Motor neuron (in vitro differentiated cells): Measurements from ENCODE around the gene HAVCR2. TPM values are rescaled to one million over a fixed set of nuclear protein-coding genes. Genes with fewer than 3 reads are reported as not detected.
A peak's percentile ranks its signal among the peaks of the same experiment; 100 is the strongest.
"Not testable (repeated sequence)": the region's sequence is repeated elsewhere in the genome, so short reads cannot be mapped to it uniquely, and the experiment has no call there.

Experiments
- ATAC-seq, 8 experiments: fragments of 200-7000 bp; cut with Tn5 transposase; replicated peaks in 6 of 8; 2 replicates each; pipeline ENCODE4 v1.8.0; 2021; ENCODE audit warnings: mild to moderate bottlenecking in 8 of 8, moderate library complexity in 8 of 8
- H3K27ac ChIP-seq, 2 donors: fragments of 250-450 bp; sonication (Bioruptor Pico); 2 replicates each; pipeline ENCODE4 v1.9.0; 2021; ENCODE audit warnings: antibody characterized with exemption in 2 of 2, mild to moderate bottlenecking in 2 of 2, moderate library complexity in 1 of 2
- H3K4me1 ChIP-seq, 2 donors: fragments of 250-450 bp; sonication (Bioruptor Pico); replicated peaks in 1 of 2; 2 replicates each; pipeline ENCODE4 v1.6.1; 2021; ENCODE audit warnings: antibody characterized with exemption in 2 of 2, mild to moderate bottlenecking in 2 of 2, moderate library complexity in 1 of 2
- H3K4me3 ChIP-seq, 5 donors: fragments of 250-450 bp; sonication (Bioruptor Pico); 2 replicates each; pipeline ENCODE4 v1.9.0; 2021; ENCODE audit warnings: antibody characterized with exemption in 5 of 5, mild to moderate bottlenecking in 5 of 5, moderate library complexity in 4 of 5
- WGBS, 10 experiments: fragments of 450-650 bp; shearing (Covaris generic); methylation state at CpG; one replicate each; pipeline ENCODE4 v1.0.0; 2022; 5-methylcytosine and 5-hydroxymethylcytosine counted together
- in situ Hi-C, 9 experiments: fragments of 400-800 bp; cut with MboI; loops; one replicate each; pipeline ENCODE4 v1.15.0; 2021; ENCODE audit warnings: low sequenced_read_pairs in 9 of 9, low pct_unique_long_range_greater_than_20kb in 2 of 9; ENCODE audit not compliant: unreplicated experiment in 9 of 9
- total RNA-seq, 8 experiments: library from RNA; unstranded; fragments of 300-600 nt; gene quantifications; 2 replicates each; pipeline versions ENCODE4 v1.2.3 to v1.2.4, GENCODE V29; 2022

The HAVCR2 gene
- total RNA-seq, 8 experiments from 2014 or later: 0.10 to 1.3 (median 0.25) TPM; not detected in 1

DNA sequence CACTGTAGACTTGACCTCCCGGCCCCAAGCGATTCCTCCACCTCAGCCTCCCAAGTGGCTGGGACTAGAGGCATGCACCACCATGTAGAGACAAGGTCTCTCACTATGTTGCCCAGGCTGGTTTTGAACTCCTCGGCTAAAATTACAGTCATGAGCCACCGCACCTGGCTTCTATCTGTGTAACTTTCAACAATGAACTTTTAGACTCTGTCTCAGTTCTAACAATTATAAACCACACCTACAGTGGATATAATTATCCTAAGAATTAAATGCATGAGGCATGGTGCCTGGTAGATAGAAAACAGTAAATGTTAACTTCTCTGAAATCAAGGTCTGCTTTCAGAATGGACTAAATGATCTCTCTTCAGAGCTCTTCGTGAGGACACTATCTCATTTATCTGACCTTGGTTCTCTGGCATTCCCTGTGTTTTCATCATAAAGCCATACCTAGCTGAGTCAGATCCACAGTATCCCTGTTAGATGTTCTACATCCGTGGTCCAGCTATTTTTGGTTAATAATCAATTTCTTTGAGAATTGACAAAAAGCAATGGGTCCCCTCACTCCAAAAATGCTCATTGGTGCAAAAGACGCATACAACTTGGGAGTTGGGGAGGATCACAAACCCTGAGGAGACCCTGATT, 57.1 kb downstream of the HAVCR2 start:
- H3K4me3 ChIP-seq: no peak overlapping the region
- in situ Hi-C loops: no loop called here
- H3K27ac ChIP-seq: no peak overlapping the region
- H3K4me1 ChIP-seq: no peaks in the 10 kb centered on the region
- ATAC-seq: no peak
- WGBS, 10 experiments: 40 to 100% (median 82%) methylated on average over 2 to 7 of the region's 7 CpGs; no CpG with 5 or more reads in 1 of the 10 experiments

DNA sequence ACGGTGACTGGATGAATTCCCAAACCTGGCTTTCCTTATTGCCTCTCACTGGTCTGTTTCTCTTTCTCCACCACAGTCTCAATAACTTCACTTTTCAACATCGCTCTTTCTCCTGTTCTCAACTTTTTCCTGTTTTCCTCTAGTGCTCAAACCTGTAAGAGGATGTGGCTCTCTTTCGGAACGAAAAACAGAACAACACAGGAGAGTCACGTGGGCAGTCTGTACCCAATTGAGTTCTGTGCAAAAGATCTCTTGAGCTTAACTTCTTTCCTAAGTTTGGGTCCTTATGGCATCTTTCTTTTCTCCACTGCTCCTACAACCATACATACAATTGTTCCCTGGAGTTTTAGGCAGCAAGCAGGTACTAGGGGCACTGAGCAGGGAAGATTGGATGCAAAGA, 58.8 kb downstream of the HAVCR2 start:
- Histone ChIP-seq H3K27ac (no peak overlapping the region), H3K4me3 (no peak overlapping the region), H3K4me1 (no peaks in the 10 kb centered on the region)
- no peak for ATAC-seq
- in situ Hi-C loops: no loop called here
- WGBS, 10 experiments: 8 to 96% (median 82%) methylated on average over 4 to 5 of the region's 5 CpGs; no CpG with 5 or more reads in 1 of the 10 experiments

DNA sequence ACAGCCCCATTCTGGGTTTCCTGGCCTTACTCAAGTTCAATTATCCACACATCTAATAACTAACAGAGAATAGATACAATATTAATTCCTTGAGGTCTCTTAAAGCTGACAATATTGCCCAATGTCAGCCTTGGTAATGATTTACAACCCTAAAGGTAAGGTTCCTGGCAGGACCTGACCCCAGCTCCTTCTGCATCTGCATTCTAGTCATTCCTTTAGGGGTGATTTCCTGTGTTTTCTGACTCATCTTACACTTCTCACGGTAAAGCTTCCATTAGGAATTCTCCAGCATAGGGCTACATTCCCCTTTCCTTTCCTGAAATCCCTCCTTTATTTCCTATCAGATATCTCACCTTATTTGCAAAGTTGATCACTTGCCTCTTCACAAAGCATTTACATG, 59.2 kb downstream of the HAVCR2 start:
- Histone ChIP-seq H3K4me3 (no peak overlapping the region), H3K4me1 (no peaks in the 10 kb centered on the region), H3K27ac (no peak overlapping the region)
- 0 to 40% (median 20%) methylated on average over 1 of the region's 1 CpG; no CpG with 5 or more reads in 4 of the 10 experiments for WGBS, 10 experiments
- ATAC-seq: peak in 1 of 8 experiments; percentile 26
- in situ Hi-C loops: no loop called here

DNA sequence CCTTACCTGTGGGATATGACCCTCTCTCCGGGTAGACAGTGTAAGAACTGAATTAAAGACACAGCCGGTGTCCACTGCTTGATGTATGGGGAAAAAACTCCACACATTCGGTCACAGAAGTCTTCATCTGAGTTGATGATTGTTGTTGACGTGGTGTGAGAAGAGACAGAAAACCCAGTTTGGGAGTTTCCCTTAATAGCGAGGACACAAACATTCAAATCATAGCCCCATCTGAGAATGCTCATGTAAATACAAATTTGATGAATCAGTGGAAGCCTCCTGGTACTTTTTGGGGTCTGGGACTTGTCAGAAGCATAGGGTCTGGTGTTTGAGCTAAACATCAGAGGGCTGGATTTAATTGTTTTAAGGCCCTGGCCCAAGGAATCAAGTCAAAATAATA, 60.9 kb downstream of the HAVCR2 start:
- in situ Hi-C loops: no loop called here
- no peak for ATAC-seq
- WGBS, 10 experiments: 0 to 100% (median 83%) methylated on average over 1 to 4 of the region's 5 CpGs; no CpG with 5 or more reads in 3 of the 10 experiments

GRCh38 chr5:157047016-157047415, 61.8 kb downstream of the HAVCR2 start:
- H3K4me3 ChIP-seq, in situ Hi-C loops, ATAC-seq, H3K4me1 ChIP-seq, H3K27ac ChIP-seq: not testable (repeated sequence)
- WGBS, 10 experiments: 60 to 100% (median 90%) methylated on average over 1 to 4 of the region's 4 CpGs; no CpG with 5 or more reads in 3 of the 10 experiments

More for the DNA sequence above, 60.9 kb downstream of the HAVCR2 start:
- H3K27ac ChIP-seq: no peak overlapping the region
- H3K4me3 ChIP-seq: no peak overlapping the region
- H3K4me1 ChIP-seq: no peaks in the 10 kb centered on the region

GRCh38 chr5:157046041-157046440, 62.8 kb downstream of the HAVCR2 start:
- no peaks in the 10 kb centered on the region for H3K4me1 ChIP-seq
- no peak overlapping the region for H3K27ac ChIP-seq
- WGBS, 10 experiments: 57 to 100% (median 96%) methylated on average over 3 of the region's 3 CpGs; no CpG with 5 or more reads in 5 of the 10 experiments
- peak in 6 of 8 experiments; percentile 24 to 67 (median 40) for ATAC-seq
- no peak overlapping the region for H3K4me3 ChIP-seq
- in situ Hi-C loops: no loop called here

DNA sequence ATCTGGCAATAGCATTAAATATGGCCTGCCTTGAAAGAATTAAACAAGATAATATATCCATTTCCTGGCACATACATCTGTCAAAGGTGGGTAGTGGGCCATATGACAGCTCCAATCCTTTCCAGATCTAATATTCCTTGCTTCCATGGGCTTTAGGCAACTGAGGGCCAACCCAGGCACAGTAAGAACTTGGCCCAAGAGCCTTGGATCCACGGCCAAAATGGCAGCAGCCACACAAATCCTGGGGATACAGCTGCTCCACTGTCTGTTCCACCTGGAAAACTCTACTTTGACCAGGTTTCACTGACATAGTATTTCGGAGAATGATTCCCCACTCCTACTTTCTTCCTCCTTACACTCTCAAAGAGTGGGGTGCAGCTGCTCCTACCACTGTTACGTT, 63.2 kb downstream of the HAVCR2 start:
- WGBS, 10 experiments: 0 to 78% (median 47%) methylated on average over 1 to 3 of the region's 3 CpGs; no CpG with 5 or more reads in 2 of the 10 experiments
- Histone ChIP-seq H3K27ac (no peak overlapping the region), H3K4me3 (no peak overlapping the region), H3K4me1 (no peaks in the 10 kb centered on the region)
- ATAC-seq: no peak
- in situ Hi-C loops: no loop called here

DNA sequence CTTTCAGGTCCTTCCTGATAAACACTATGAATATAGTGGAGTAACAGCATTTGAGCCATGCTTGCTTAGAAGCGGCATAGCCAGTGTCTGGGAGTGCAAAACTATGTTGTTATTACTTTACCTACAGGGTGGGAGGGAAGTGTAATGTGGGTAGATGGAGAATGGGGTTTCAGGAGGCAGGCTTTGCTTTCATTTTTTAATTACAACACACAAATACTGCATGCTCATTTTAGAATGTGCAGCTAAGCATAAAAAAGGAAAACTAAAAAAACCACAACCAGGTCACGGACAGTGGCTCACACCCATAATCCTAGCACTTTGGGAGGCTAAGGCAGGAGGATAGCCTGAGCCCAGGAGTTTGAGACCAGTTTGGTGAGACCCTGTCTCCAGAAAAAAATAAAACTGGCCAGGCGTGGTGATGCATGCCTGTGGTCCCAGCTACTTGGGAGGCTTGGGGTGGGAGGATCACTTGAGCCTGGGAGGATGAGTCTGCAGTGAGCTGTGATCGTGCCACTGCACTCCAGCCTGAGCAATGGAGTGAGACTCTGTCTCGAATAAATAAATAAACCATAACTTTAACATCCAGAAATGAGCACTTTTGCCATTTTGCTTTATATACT, 70.2 kb downstream of the HAVCR2 start:
- 13 to 85% (median 80%) methylated on average over 2 to 5 of the region's 5 CpGs; no CpG with 5 or more reads in 1 of the 10 experiments for whole genome bisulfite sequencing, 10 experiments
- H3K4me3 ChIP-seq: no peak overlapping the region
- in situ Hi-C loops: no loop called here
- ATAC-seq: no peak
- no peak overlapping the region for H3K27ac ChIP-seq
- H3K4me1 ChIP-seq: no peaks in the 10 kb centered on the region

Other genes with a start within 250 kb of the HAVCR2 start
- gene TIMD4, start 145.8 kb downstream of the HAVCR2 start, total RNA-seq: not detected
- under 1 TPM in 3 of 8 experiments, not detected in 5; 0.11 to 0.57 (median 0.13) TPM for gene HAVCR1, start 49.9 kb downstream of the HAVCR2 start, total RNA-seq
- 10 to 100 TPM; 10.7 to 20.8 (median 15.4) TPM for gene MED7, start 33.8 kb upstream of the HAVCR2 start, total RNA-seq
- gene GARIN3, start 57.2 kb upstream of the HAVCR2 start, total RNA-seq: under 1 TPM in 4 of 8 experiments, not detected in 4; 0.14 to 0.54 (median 0.31) TPM
- 10 to 100 TPM in 1 of 8 experiments, 1 to 10 TPM in 1, under 1 TPM in 5, not detected in 1; 0.18 to 76.4 (median 0.80) TPM for gene ITK, start 71.8 kb upstream of the HAVCR2 start, total RNA-seq
- gene CYFIP2, start 157.1 kb upstream of the HAVCR2 start, total RNA-seq: 100 to 1,000 TPM in 2 of 8 experiments, 10 to 100 TPM in 5, 1 to 10 TPM in 1; 8.0 to 116 (median 88.5) TPM